Renal pelvis (tissue), 4 donors: ENCODE measurements around the gene SNAP47. TPM values are rescaled to one million over a fixed set of nuclear protein-coding genes. Genes with fewer than 3 reads are reported as not detected.

ENCODE experiments used
- DNase-seq: peaks from one replicate; pipeline ENCODE4 v3.0.0-alpha.2; 2013
- polyA plus RNA-seq, 3 donors: library from polyadenylated mRNA; unstranded; fragments of 120-200 nt; gene quantifications; one replicate each; pipeline ENCODE4 v1.2.1, GENCODE V29; 2013; ENCODE audit not compliant: insufficient read length in 3 of 3

SNAP47 gene
- polyA plus RNA-seq, 3 donors = 44.9 to 46.1 (median 45.1) TPM

GRCh38 chr1:227729881-227730629, 5.2 kb upstream of the SNAP47 start:
- DNase-seq = peak; percentile 40

- DNase-seq = no peak
Observed at GRCh38 chr1:227730630-227731151, 4.5 kb upstream of the SNAP47 start.

GRCh38 chr1:227731241-227731677, 4.0 kb upstream of the SNAP47 start:
- no peak for DNase-seq

- DNase-seq = no peak
Observed at GRCh38 chr1:227731696-227732585, 3.3 kb upstream of the SNAP47 start.

- no peak for DNase-seq
Observed at GRCh38 chr1:227732586-227733308, 2.5 kb upstream of the SNAP47 start.

GRCh38 chr1:227733309-227733705, 1.9 kb upstream of the SNAP47 start:
- no peak for DNase-seq

- DNase-seq = no peak
Observed at GRCh38 chr1:227733751-227734545, 1.3 kb upstream of the SNAP47 start.

- no peak for DNase-seq
Observed at GRCh38 chr1:227734546-227734855, 734 bp upstream of the SNAP47 start.

- DNase-seq = no peak
Observed at GRCh38 chr1:227735539-227736285, 477 bp downstream of the SNAP47 start.

- DNase-seq = no peak
Observed at GRCh38 chr1:227736814-227737432, 1.7 kb downstream of the SNAP47 start.

- DNase-seq = no peak
Observed at GRCh38 chr1:227738820-227739219, 3.6 kb downstream of the SNAP47 start.

GRCh38 chr1:227739636-227740035, 4.4 kb downstream of the SNAP47 start:
- no peak for DNase-seq

- no peak for DNase-seq
Observed at GRCh38 chr1:227740401-227740960, 5.2 kb downstream of the SNAP47 start.

- DNase-seq = no peak
Observed at GRCh38 chr1:227741166-227741870, 6.1 kb downstream of the SNAP47 start.

- no peak for DNase-seq
Observed at GRCh38 chr1:227742738-227743715, 7.8 kb downstream of the SNAP47 start.

- DNase-seq = no peak
Observed at GRCh38 chr1:227744668-227745067, 9.4 kb downstream of the SNAP47 start.

- DNase-seq = no peak
Observed at GRCh38 chr1:227745568-227746265, 10.5 kb downstream of the SNAP47 start.
